Prostate gland (tissue), 2 donors: Measurements from ENCODE around the gene S1PR4.

Experiments used
- CTCF ChIP-seq, 4 experiments: fragments of 200-600 bp in 2 of 4; fragments of 450-650 bp in 2 of 4; sonication (generic) in 2 of 4; IDR thresholded peaks; 1 replicate in 3 of 4; 2 replicates in 1 of 4; pipeline ENCODE4 v1.5.1; 2016 to 2019; ENCODE audit warnings: antibody characterized with exemption in 4 of 4, mild to moderate bottlenecking in 2 of 4, moderate library complexity in 2 of 4
- POLR2A ChIP-seq: fragments of 450-650 bp; IDR thresholded peaks from one replicate; pipeline ENCODE4 v1.6.1; 2016; ENCODE audit warnings: antibody characterized with exemption, mild to moderate bottlenecking

GRCh38 chr19:3137119-3137518, 41.5 kb upstream of the S1PR4 start:
- TF ChIP-seq CTCF (IDR thresholded peaks at IDR 0.05) (no peak), POLR2A (no peak)
